Subcutaneous abdominal adipose tissue (tissue), 5 donors: Measurements from ENCODE around the gene ZNF593.
A peak's percentile ranks its signal among the peaks of the same experiment; 100 is the strongest.

Experiments
- H3K27ac ChIP-seq: one replicate; pipeline ENCODE4 v1.7.0; 2013; ENCODE audit warnings: low read depth, mild to moderate bottlenecking, inconsistent platforms, low read length, moderate library complexity
- H3K27me3 ChIP-seq, 5 donors: one replicate each; pipeline ENCODE4 v1.7.0; 2013; ENCODE audit warnings: low read length in 5 of 5, inconsistent platforms in 1 of 5; ENCODE audit not compliant: control insufficient read depth in 5 of 5, insufficient read depth in 4 of 5
- H3K36me3 ChIP-seq, 5 donors: one replicate each; pipeline ENCODE4 v1.7.0; 2013; ENCODE audit warnings: low read length in 5 of 5; ENCODE audit not compliant: control insufficient read depth in 5 of 5, insufficient read depth in 5 of 5
- H3K4me1 ChIP-seq, 5 donors: one replicate each; pipeline ENCODE4 v1.7.0; 2013; ENCODE audit warnings: low read length in 5 of 5, mild to moderate bottlenecking in 3 of 5, moderate library complexity in 1 of 5; ENCODE audit not compliant: control insufficient read depth in 5 of 5, insufficient read depth in 5 of 5
- H3K4me3 ChIP-seq, 5 donors: one replicate each; pipeline ENCODE4 v1.7.0; 2013; ENCODE audit warnings: low read length in 5 of 5, low read depth in 1 of 5
- H3K9ac ChIP-seq, 5 donors: one replicate each; pipeline ENCODE4 v1.7.0; 2013; ENCODE audit warnings: low read length in 5 of 5, mild to moderate bottlenecking in 4 of 5, moderate library complexity in 3 of 5
- H3K9me3 ChIP-seq, 5 donors: one replicate each; pipeline ENCODE4 v1.7.0; 2013; ENCODE audit warnings: low read length in 5 of 5; ENCODE audit not compliant: control insufficient read depth in 5 of 5
- donor health status: healthy.
- donor health status: healthy.
- donor health status: healthy.
- donor health status: healthy.
- donor health status: healthy.

Gene ZNF593

GRCh38 chr1:26169669-26170471 lies at the start of gene ZNF593:
ZNF593 (plus strand) TSS chr1:26169908; CDS start chr1:26169984, 76 bp downstream.
- Histone ChIP-seq H3K9ac (peak within 1 kb of the TSS; percentile 76 to 95 (median 84)), H3K36me3 (peaks cover 0 to 5% (median 0%) of the 10 kb centered on the region in 5 donors), H3K4me3 (peak within 1 kb of the TSS; percentile 75 to 91 (median 89)), H3K9me3 (no peaks in the 10 kb centered on the region), H3K4me1 (peaks cover 2 to 21% (median 18%) of the 10 kb centered on the region in 5 donors), H3K27ac (peak within 1 kb of the TSS; percentile 30), H3K27me3 (no peaks in the 10 kb centered on the region)

DNA sequence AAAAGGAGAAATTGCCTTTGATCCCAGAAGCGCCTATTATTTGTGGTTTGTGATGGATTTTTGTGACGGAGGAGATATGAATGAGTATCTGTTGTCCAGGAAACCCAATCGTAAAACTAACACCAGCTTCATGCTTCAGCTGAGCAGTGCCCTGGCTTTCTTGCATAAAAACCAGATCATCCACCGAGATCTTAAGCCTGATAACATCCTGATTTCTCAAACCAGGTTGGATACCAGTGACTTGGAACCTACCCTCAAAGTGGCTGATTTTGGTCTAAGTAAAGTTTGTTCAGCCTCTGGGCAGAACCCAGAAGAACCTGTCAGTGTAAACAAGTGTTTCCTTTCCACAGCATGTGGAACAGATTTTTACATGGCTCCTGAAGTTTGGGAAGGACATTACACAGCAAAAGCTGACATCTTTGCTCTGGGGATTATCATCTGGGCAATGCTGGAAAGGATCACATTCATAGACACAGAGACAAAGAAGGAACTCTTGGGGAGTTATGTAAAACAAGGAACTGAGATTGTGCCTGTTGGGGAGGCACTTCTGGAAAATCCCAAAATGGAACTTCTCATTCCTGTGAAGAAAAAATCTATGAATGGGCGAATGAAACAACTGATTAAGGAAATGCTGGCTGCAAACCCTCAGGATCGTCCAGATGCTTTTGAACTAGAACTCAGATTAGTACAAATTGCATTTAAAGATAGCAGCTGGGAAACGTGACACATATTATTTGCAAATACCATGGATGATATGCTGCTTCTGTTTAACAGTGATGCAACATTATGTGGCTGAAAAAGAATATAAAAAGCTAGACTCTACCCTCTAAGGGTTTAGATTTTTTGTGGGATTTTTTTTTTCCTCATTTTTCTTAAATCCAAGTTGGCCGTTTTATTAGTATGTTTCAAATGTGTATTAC lies 47.6 kb upstream of the ZNF593 start:
- Histone ChIP-seq H3K9ac (no peak overlapping the region), H3K27ac (no peak overlapping the region), H3K9me3 (no peaks in the 10 kb centered on the region), H3K27me3 (no peaks in the 10 kb centered on the region), H3K36me3 (peaks cover 4 to 23% (median 12%) of the 10 kb centered on the region in 5 donors), H3K4me1 (peaks cover 0 to 16% (median 7%) of the 10 kb centered on the region in 5 donors), H3K4me3 (no peak overlapping the region)

- H3K9ac ChIP-seq, result no peak overlapping the region
- H3K4me1 ChIP-seq, result peaks cover 0 to 25% (median 13%) of the 10 kb centered on the region in 5 donors
- no peaks in the 10 kb centered on the region for H3K9me3 ChIP-seq
- no peak overlapping the region for H3K4me3 ChIP-seq
- H3K27ac ChIP-seq, result no peak overlapping the region
- no peaks in the 10 kb centered on the region for H3K27me3 ChIP-seq
- H3K36me3 ChIP-seq, result peaks cover 4 to 22% (median 12%) of the 10 kb centered on the region in 5 donors
Measured at GRCh38 chr1:26122988-26123973, 46.4 kb upstream of the ZNF593 start.

DNA sequence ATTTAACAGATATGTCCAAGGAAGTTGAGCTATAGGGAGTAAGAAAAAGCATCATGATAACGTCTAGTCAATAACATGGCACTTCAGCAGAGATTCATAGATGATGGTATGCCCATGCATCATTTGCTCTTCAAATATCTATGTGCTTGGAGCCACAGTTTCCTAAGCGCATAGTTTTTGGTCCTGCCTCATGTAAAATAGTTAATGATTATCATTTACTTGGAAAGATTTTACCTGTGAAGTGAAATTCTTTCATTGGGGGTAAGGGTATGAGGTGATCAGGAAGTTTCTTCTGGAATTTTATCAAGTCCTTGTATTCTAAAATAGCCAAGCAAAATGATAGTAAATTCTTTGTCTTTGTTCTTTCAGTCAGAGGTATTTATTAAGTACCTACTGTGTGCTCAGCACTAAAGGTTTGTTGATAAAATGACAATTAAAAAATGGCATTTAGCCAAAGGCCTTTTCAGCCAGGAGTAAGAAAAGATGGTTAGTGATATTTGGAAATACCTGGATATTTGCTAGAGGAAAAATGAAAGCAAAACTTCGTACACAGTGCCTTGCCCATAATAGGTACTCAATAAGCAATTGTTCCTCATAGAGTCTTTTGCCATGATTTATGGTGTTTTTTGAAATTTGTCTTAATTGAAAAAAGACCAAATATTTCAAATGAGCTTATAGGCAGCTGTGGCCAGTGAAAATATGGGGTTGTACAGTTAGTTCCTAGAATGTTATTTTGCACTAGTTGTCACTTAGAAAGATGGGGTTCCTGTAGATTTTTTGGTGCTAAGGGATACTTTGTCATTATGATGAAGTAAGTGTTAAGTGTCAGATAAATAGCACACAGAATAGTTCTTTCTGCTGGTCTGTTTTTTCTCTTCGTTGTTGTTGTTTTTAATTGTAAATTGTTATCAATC lies 45.0 kb upstream of the ZNF593 start:
- Histone ChIP-seq H3K36me3 (peaks cover 0 to 11% (median 6%) of the 10 kb centered on the region in 5 donors), H3K4me1 (peaks cover 0 to 25% (median 13%) of the 10 kb centered on the region in 5 donors), H3K27ac (no peak overlapping the region), H3K9me3 (no peaks in the 10 kb centered on the region), H3K9ac (no peak overlapping the region), H3K27me3 (no peaks in the 10 kb centered on the region), H3K4me3 (no peak overlapping the region)

DNA sequence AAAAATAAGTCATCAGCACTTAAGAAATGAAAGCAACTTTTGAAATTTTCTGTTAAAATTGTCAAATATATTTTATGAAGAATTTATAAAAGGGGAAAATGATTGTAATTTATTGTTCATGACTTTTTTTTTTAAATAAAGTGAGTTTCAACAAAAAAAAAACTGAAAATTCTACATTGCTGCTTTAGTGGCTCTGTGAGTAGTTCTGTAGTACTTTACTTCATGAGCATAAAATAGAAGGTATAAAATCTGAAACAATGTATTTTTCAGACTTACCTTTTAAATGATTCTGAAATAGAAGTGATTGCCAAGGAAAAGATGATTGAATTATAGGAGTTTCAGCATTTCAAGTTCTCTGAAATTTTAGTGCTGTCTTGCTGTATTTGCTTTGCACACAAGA lies 44.3 kb upstream of the ZNF593 start:
- Histone ChIP-seq H3K27ac (no peak overlapping the region), H3K27me3 (no peaks in the 10 kb centered on the region), H3K4me1 (peaks cover 0 to 25% (median 10%) of the 10 kb centered on the region in 5 donors), H3K9ac (no peak overlapping the region), H3K36me3 (peaks cover 0 to 9% (median 6%) of the 10 kb centered on the region in 5 donors), H3K4me3 (no peak overlapping the region), H3K9me3 (no peaks in the 10 kb centered on the region)

DNA sequence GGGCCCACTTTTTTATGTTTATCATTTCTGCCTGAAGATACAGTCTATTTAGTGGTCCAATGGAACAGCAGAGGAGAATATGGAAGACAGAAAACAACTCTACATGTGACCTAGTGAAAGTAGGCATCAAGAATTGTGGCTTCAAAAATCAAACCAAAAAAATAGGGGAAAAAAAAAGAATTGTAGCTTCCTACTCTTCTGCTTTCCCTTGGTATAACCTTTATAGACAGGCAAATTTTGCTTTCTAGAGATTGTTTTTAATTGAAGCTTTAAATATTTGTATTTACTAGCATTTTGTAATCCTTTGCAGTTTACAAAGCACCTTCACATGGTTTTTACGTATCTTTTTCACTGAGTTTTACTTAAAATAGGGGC lies 43.8 kb upstream of the ZNF593 start:
- no peaks in the 10 kb centered on the region for H3K27me3 ChIP-seq
- H3K27ac ChIP-seq, result no peak overlapping the region
- H3K36me3 ChIP-seq, result peaks cover 0 to 9% (median 6%) of the 10 kb centered on the region in 5 donors
- H3K9me3 ChIP-seq, result no peaks in the 10 kb centered on the region
- H3K4me3 ChIP-seq, result no peak overlapping the region
- H3K9ac ChIP-seq, result no peak overlapping the region
- H3K4me1 ChIP-seq, result peaks cover 0 to 25% (median 10%) of the 10 kb centered on the region in 5 donors

- H3K9ac ChIP-seq, result no peak overlapping the region
- no peaks in the 10 kb centered on the region for H3K9me3 ChIP-seq
- no peaks in the 10 kb centered on the region for H3K27me3 ChIP-seq
- H3K27ac ChIP-seq, result no peak overlapping the region
- H3K4me3 ChIP-seq, result no peak overlapping the region
- peaks cover 0 to 25% (median 10%) of the 10 kb centered on the region in 5 donors for H3K4me1 ChIP-seq
- H3K36me3 ChIP-seq, result peaks cover 0 to 9% (median 6%) of the 10 kb centered on the region in 5 donors
Measured at GRCh38 chr1:26126321-26127084, 43.2 kb upstream of the ZNF593 start.
